HepG2 (cell line): ENCODE results near the gene CCNL1. TPM values are rescaled to one million over a fixed set of nuclear protein-coding genes. Genes with fewer than 3 reads are reported as not detected.
A peak's percentile ranks its signal among the peaks of the same experiment; 100 is the strongest.

Source experiments
- AHDC1 ChIP-seq: sonication (generic); formaldehyde crosslinking; IDR thresholded peaks from 2 replicates; pipeline ENCODE4 v1.5.1; 2020; ENCODE audit warnings: mild to moderate bottlenecking, missing genetic modification reagents, borderline replicate concordance
- GPN1 ChIP-seq: sonication (generic); formaldehyde crosslinking; IDR thresholded peaks from 2 replicates; pipeline ENCODE4 v1.5.1; 2020; ENCODE audit warnings: missing genetic modification reagents, borderline replicate concordance
- MAZ ChIP-seq, 2 experiments: sonication (generic) in 1 of 2; formaldehyde crosslinking in 1 of 2; IDR thresholded peaks; 2 replicates each; pipeline versions ENCODE4 v1.5.0 to v1.6.1; 2012 to 2020; ENCODE audit warnings: low read depth in 2 of 2, mild to moderate bottlenecking in 2 of 2, borderline replicate concordance in 1 of 2, improper control_type of control experiment in 1 of 2, low read length in 1 of 2, missing genetic modification reagents in 1 of 2, moderate library complexity in 1 of 2
- NR0B2 ChIP-seq: sonication (generic); formaldehyde crosslinking; IDR thresholded peaks from 2 replicates; pipeline ENCODE4 v1.4.0; 2020; ENCODE audit warnings: mild to moderate bottlenecking, missing genetic modification reagents
- U2AF2 ChIP-seq: fragments of 200-400 bp; formaldehyde crosslinking; IDR thresholded peaks from 2 replicates; pipeline ENCODE4 v1.6.1; 2017; ENCODE audit warnings: low read depth, mild to moderate bottlenecking, low read length
- ZBTB1 ChIP-seq: sonication (generic); formaldehyde crosslinking; IDR thresholded peaks from 2 replicates; pipeline ENCODE4 v1.4.0; 2020; ENCODE audit warnings: missing genetic modification reagents, borderline replicate concordance
- ZNF12 ChIP-seq: sonication (generic); formaldehyde crosslinking; IDR thresholded peaks from 2 replicates; pipeline ENCODE4 v1.5.0; 2020; ENCODE audit warnings: missing genetic modification reagents
- ZNF83 ChIP-seq: sonication (generic); formaldehyde crosslinking; IDR thresholded peaks from 2 replicates; pipeline ENCODE4 v1.4.0; 2020; ENCODE audit warnings: missing genetic modification reagents, mild to moderate bottlenecking, borderline replicate concordance
- ZNF841 ChIP-seq: sonication (generic); formaldehyde crosslinking; IDR thresholded peaks from 2 replicates; pipeline ENCODE4 v1.8.1; 2023; ENCODE audit warnings: missing genetic modification reagents, borderline replicate concordance
- polyA plus RNA-seq, 8 experiments: library from polyadenylated mRNA; depleted of rRNA in 3 of 8; stranded (reverse) in 7 of 8; unstranded in 1 of 8; fragments of >200 nt; fragmentation: Illumina TruSeq in 4 of 8; extraction: Trizol in 4 of 8; gene quantifications; 2 replicates each; pipeline versions ENCODE4 v1.2.1 to v1.2.3, GENCODE V29; 2011 to 2016; ENCODE audit warnings: low read depth in 4 of 8, missing spikeins in 1 of 8, mixed read lengths in 1 of 8; ENCODE audit not compliant: insufficient read depth in 1 of 8
- total RNA-seq, 5 experiments: library from RNA; depleted of rRNA; stranded (reverse); fragments of >200 nt; fragmentation: Illumina TruSeq; extraction: Trizol; gene quantifications; 2 replicates each; pipeline ENCODE4 v1.2.3, GENCODE V29; 2016; ENCODE audit warnings: low read depth in 1 of 5
- TF ChIP-seq, protein P1 (sequence below): sonication (generic); formaldehyde crosslinking; IDR thresholded peaks from 2 replicates; pipeline ENCODE4 v1.4.0; 2020; ENCODE audit warnings: missing genetic modification reagents
- TF ChIP-seq, protein P2 (sequence below), 2 experiments: sonication (generic) in 1 of 2; formaldehyde crosslinking in 1 of 2; IDR thresholded peaks; 2 replicates each; pipeline versions ENCODE4 v1.4.0 to v1.6.1; 2016 to 2020; ENCODE audit warnings: borderline replicate concordance in 1 of 2, low read depth in 1 of 2, mild to moderate bottlenecking in 1 of 2, missing genetic modification reagents in 1 of 2
- TF ChIP-seq, protein P3 (sequence below): IDR thresholded peaks from 2 replicates; pipeline ENCODE4 v1.6.1; 2016; ENCODE audit warnings: missing compliant biosample characterization, missing genetic modification reagents, borderline replicate concordance

The CCNL1 gene
- total and polyA plus RNA-seq, 2 of the 13 experiments (the other 11 are each of a cell fraction or from before 2014, with no cell fraction given): 151 to 303 TPM

- TF ChIP-seq, protein P1, sequence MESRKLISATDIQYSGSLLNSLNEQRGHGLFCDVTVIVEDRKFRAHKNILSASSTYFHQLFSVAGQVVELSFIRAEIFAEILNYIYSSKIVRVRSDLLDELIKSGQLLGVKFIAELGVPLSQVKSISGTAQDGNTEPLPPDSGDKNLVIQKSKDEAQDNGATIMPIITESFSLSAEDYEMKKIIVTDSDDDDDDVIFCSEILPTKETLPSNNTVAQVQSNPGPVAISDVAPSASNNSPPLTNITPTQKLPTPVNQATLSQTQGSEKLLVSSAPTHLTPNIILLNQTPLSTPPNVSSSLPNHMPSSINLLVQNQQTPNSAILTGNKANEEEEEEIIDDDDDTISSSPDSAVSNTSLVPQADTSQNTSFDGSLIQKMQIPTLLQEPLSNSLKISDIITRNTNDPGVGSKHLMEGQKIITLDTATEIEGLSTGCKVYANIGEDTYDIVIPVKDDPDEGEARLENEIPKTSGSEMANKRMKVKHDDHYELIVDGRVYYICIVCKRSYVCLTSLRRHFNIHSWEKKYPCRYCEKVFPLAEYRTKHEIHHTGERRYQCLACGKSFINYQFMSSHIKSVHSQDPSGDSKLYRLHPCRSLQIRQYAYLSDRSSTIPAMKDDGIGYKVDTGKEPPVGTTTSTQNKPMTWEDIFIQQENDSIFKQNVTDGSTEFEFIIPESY (CRISPR knock-in tag): no peak; the same call in 1 of the 2 replicates
- no peak for TF ChIP-seq MAZ (IDR thresholded peaks at IDR 0.05; ENCODE audit: borderline replicate concordance, low read depth, low read length)
- TF ChIP-seq MAZ (CRISPR knock-in tag; IDR thresholded peaks at IDR 0.05; ENCODE audit: low read depth): peak; percentile 75; the same call in 1 of the 2 replicates
- no peak for TF ChIP-seq GPN1 (CRISPR knock-in tag)
- TF ChIP-seq ZNF12 (CRISPR knock-in tag): peak; percentile 67
- no peak for TF ChIP-seq ZBTB1 (CRISPR knock-in tag)
- TF ChIP-seq U2AF2: no peak
- no peak for TF ChIP-seq NR0B2 (CRISPR knock-in tag)
- TF ChIP-seq ZNF83 (CRISPR knock-in tag): 0 out of 2 replicates have a peak, but pooled peaks have one; percentile 82
- TF ChIP-seq, protein P2, sequence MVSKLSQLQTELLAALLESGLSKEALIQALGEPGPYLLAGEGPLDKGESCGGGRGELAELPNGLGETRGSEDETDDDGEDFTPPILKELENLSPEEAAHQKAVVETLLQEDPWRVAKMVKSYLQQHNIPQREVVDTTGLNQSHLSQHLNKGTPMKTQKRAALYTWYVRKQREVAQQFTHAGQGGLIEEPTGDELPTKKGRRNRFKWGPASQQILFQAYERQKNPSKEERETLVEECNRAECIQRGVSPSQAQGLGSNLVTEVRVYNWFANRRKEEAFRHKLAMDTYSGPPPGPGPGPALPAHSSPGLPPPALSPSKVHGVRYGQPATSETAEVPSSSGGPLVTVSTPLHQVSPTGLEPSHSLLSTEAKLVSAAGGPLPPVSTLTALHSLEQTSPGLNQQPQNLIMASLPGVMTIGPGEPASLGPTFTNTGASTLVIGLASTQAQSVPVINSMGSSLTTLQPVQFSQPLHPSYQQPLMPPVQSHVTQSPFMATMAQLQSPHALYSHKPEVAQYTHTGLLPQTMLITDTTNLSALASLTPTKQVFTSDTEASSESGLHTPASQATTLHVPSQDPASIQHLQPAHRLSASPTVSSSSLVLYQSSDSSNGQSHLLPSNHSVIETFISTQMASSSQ (IDR thresholded peaks at IDR 0.05; ENCODE audit: low read depth): no peak; the same call in 1 of the 2 replicates
- TF ChIP-seq, protein P2 (CRISPR knock-in tag; IDR thresholded peaks at IDR 0.05; ENCODE audit: borderline replicate concordance): peak; percentile 62; the same call in 1 of the 2 replicates
- TF ChIP-seq, protein P3, sequence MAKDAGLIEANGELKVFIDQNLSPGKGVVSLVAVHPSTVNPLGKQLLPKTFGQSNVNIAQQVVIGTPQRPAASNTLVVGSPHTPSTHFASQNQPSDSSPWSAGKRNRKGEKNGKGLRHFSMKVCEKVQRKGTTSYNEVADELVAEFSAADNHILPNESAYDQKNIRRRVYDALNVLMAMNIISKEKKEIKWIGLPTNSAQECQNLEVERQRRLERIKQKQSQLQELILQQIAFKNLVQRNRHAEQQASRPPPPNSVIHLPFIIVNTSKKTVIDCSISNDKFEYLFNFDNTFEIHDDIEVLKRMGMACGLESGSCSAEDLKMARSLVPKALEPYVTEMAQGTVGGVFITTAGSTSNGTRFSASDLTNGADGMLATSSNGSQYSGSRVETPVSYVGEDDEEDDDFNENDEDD (CRISPR knock-in tag): 0 out of 2 replicates have a peak, but pooled peaks have one; percentile 36
- no peak for TF ChIP-seq AHDC1 (CRISPR knock-in tag)
- TF ChIP-seq ZNF841 (CRISPR knock-in tag): no peak
These were observed 23.1 kb downstream of the CCNL1 start (continued) for GRCh38 chr3:157136647-157137387.
